HepG2 (cell line): ENCODE data around the gene MINDY2. TPM values are rescaled to one million over a fixed set of nuclear protein-coding genes. Genes with fewer than 3 reads are reported as not detected.

ENCODE experiments used
- ATAC-seq: fragments of 200-7000 bp; cut with Tn5 transposase; 3 replicates; pipeline ENCODE4 v1.9.1; 2020; ENCODE audit warnings: mild to moderate bottlenecking, moderate library complexity
- Bru-seq: library from RNA; stranded (reverse); fragments of 400-500 nt; gene quantifications from one replicate; lab custom pipeline; 2021; lab: Mats Ljungman, UMichigan
- BruChase-seq, 2 experiments: library from RNA; stranded (reverse); fragments of 400-500 nt; gene quantifications; one replicate each; lab custom pipeline; 2021; lab: Mats Ljungman, UMichigan
- BruUV-seq: library from RNA; stranded (reverse); fragments of 400-500 nt; replicated peaks from 2 replicates; lab custom pipeline; 2021; lab: Mats Ljungman, UMichigan
- CTCF ChIA-PET: fragments of 300-600 bp; formaldehyde crosslinking; extraction: SDS; loops from one replicate; lab custom pipeline; 2021; ENCODE audit warnings: low total read pairs, inconsistent platforms, low intra/inter-chr PET ratio; lab: Yijun Ruan, JAX
- POLR2A ChIA-PET: fragments of 350-600 bp; sonication (Branson Sonifier 250); formaldehyde crosslinking; loops from one replicate; lab custom pipeline; 2020; ENCODE audit warnings: antibody characterized with exemption, inconsistent platforms; lab: Yijun Ruan, JAX
- DNase-seq: peaks from one replicate; pipeline ENCODE4 v3.0.0-alpha.2; 2015; ENCODE audit warnings: low spot score
- FAIRE-seq: peaks from 3 replicates; lab custom pipeline; 2011; peaks lifted over from hg19 to GRCh38; lab: Jason Lieb, UNC
- H2AFZ ChIP-seq: one replicate; pipeline ENCODE4 v1.6.1; 2011; ENCODE audit warnings: low read length, inconsistent platforms
- H3K27ac ChIP-seq: fragments of 300-600 bp; 3 replicates; pipeline ENCODE4 v1.8.0; 2011; ENCODE audit warnings: mixed run types, mild to moderate bottlenecking, mixed read lengths, low read length, inconsistent platforms; ENCODE audit not compliant: insufficient read depth; ENCODE audit errors: extremely low read length
- H3K27me3 ChIP-seq, 2 experiments: fragments of 200-600 bp in 1 of 2; 2 replicates in 1 of 2; 3 replicates in 1 of 2; pipeline versions ENCODE4 v1.6.0 to v1.8.0; 2011; ENCODE audit warnings: low read length in 2 of 2, mild to moderate bottlenecking in 2 of 2, moderate library complexity in 2 of 2, inconsistent platforms in 1 of 2; ENCODE audit not compliant: insufficient read depth in 2 of 2, control insufficient read depth in 1 of 2
- H3K36me3 ChIP-seq, 2 experiments: fragments of 200-600 bp in 1 of 2; replicated peaks in 1 of 2; 2 replicates in 1 of 2; 3 replicates in 1 of 2; pipeline versions ENCODE4 v1.5.1 to v1.8.0; 2011; ENCODE audit warnings: low read length in 2 of 2, inconsistent platforms in 1 of 2; ENCODE audit not compliant: insufficient read depth in 2 of 2, control insufficient read depth in 1 of 2
- H3K4me1 ChIP-seq: 2 replicates; pipeline ENCODE4 v1.5.1; 2012; ENCODE audit warnings: low read length, inconsistent platforms; ENCODE audit not compliant: insufficient read depth
- H3K4me2 ChIP-seq: 2 replicates; pipeline ENCODE4 v1.6.0; 2011; ENCODE audit warnings: low read depth, low read length, inconsistent platforms
- H3K4me3 ChIP-seq, 3 experiments: fragments of 200-600 bp in 1 of 3; sonication (generic), shearing (Covaris generic) in 1 of 3; replicated peaks in 1 of 3; 2 replicates each; pipeline ENCODE4 v1.5.1; 2011 to 2016; ENCODE audit warnings: low read length in 3 of 3, inconsistent platforms in 2 of 3, low read depth in 2 of 3, mild to moderate bottlenecking in 2 of 3, control low read depth in 1 of 3, mixed read lengths in 1 of 3; ENCODE audit not compliant: insufficient read depth in 1 of 3
- H3K79me2 ChIP-seq: one replicate; pipeline ENCODE4 v1.6.1; 2011; ENCODE audit warnings: low read length, inconsistent platforms; ENCODE audit not compliant: insufficient read depth
- H3K9ac ChIP-seq: 2 replicates; pipeline ENCODE4 v1.6.0; 2011; ENCODE audit warnings: mild to moderate bottlenecking, low read depth, low read length, inconsistent platforms; ENCODE audit not compliant: insufficient read depth
- H3K9me3 ChIP-seq: 2 replicates; pipeline ENCODE4 v1.5.1; 2012; ENCODE audit warnings: mild to moderate bottlenecking, low read length
- H4K20me1 ChIP-seq: 2 replicates; pipeline ENCODE4 v1.6.0; 2011; ENCODE audit warnings: inconsistent platforms, mild to moderate bottlenecking, low read length, moderate library complexity; ENCODE audit not compliant: insufficient read depth
- BRF2 ChIP-seq: sonication (generic); formaldehyde crosslinking; IDR thresholded peaks from 2 replicates; pipeline ENCODE4 v1.8.1; 2022; ENCODE audit warnings: mild to moderate bottlenecking, missing genetic modification reagents
- CBFB ChIP-seq: sonication (generic); formaldehyde crosslinking; IDR thresholded peaks from 2 replicates; pipeline ENCODE4 v1.4.0; 2020; ENCODE audit warnings: missing genetic modification reagents
- HOXA3 ChIP-seq: sonication (generic); formaldehyde crosslinking; IDR thresholded peaks from 2 replicates; pipeline ENCODE4 v1.5.0; 2020; ENCODE audit warnings: missing genetic modification reagents
- IRX3 ChIP-seq: sonication (generic); formaldehyde crosslinking; IDR thresholded peaks from 2 replicates; pipeline ENCODE4 v1.8.1; 2023; ENCODE audit warnings: mild to moderate bottlenecking, low read depth, missing genetic modification reagents, borderline replicate concordance
- KMT2A ChIP-seq: sonication (generic); formaldehyde crosslinking; IDR thresholded peaks from 2 replicates; pipeline ENCODE4 v1.4.0; 2020; ENCODE audit warnings: missing genetic modification reagents
- ZNF318 ChIP-seq: sonication (generic); formaldehyde crosslinking; IDR thresholded peaks from 2 replicates; pipeline ENCODE4 v1.4.0; 2020; ENCODE audit warnings: mild to moderate bottlenecking, missing genetic modification reagents
- ZNF644 ChIP-seq: IDR thresholded peaks from 2 replicates; pipeline ENCODE4 v1.6.1; 2016; ENCODE audit warnings: low read depth
- WGBS: methylation state at CpG from one replicate; pipeline ENCODE4 v1.1.6; 2017; ENCODE audit warnings: low lambda C conversion rate; 5-methylcytosine and 5-hydroxymethylcytosine counted together
- in situ Hi-C: cut with HindIII; loops from 2 replicates; pipeline ENCODE4 v1.10.0; 2017; ENCODE audit warnings: low pct_unique_long_range_greater_than_20kb; ENCODE audit not compliant: extremely low pct_ligation_motif_present
- intact Hi-C: fragments of 100-400 bp; cut with micrococcal nuclease; formaldehyde crosslinking; loops from one replicate; pipeline ENCODE4 v1.10.0; 2022; ENCODE audit not compliant: unreplicated experiment
- long read RNA-seq, 2 experiments: library from RNA in 1 of 2; library from polyadenylated mRNA in 1 of 2; stranded (forward) in 1 of 2; unstranded in 1 of 2; transcript quantifications; one replicate each; pipeline ENCODE4 v2.0.0, GENCODE V29; 2019 to 2022
- polyA minus RNA-seq, 3 experiments: library from RNA; depleted of rRNA, polyadenylated mRNA; stranded (reverse); fragments of >200 nt; gene quantifications; 2 replicates each; pipeline ENCODE4 v1.2.3, GENCODE V29; 2011; ENCODE audit warnings: low replicate concordance in 1 of 3
- polyA plus RNA-seq, 8 experiments: library from polyadenylated mRNA; depleted of rRNA in 3 of 8; stranded (reverse) in 7 of 8; unstranded in 1 of 8; fragments of >200 nt; fragmentation: Illumina TruSeq in 4 of 8; extraction: Trizol in 4 of 8; gene quantifications; 2 replicates each; pipeline versions ENCODE4 v1.2.1 to v1.2.3, GENCODE V29; 2011 to 2016; ENCODE audit warnings: low read depth in 4 of 8, missing spikeins in 1 of 8, mixed read lengths in 1 of 8; ENCODE audit not compliant: insufficient read depth in 1 of 8
- total RNA-seq, 5 experiments: library from RNA; depleted of rRNA; stranded (reverse); fragments of >200 nt; fragmentation: Illumina TruSeq; extraction: Trizol; gene quantifications; 2 replicates each; pipeline ENCODE4 v1.2.3, GENCODE V29; 2016; ENCODE audit warnings: low read depth in 1 of 5

MINDY2 gene
- total RNA-seq (2016; rRNA removed; fragmentation: Illumina TruSeq; extraction: Trizol): 12.6 and 15.6 TPM in 2 replicates
- total RNA-seq (2016; cell fraction: cytosol; rRNA removed; fragmentation: Illumina TruSeq; extraction: Trizol; ENCODE audit: low read depth): 0.97 and 1.0 TPM in 2 replicates
- 11.6 and 15.8 TPM in 2 replicates for total RNA-seq (2016; cell fraction: insoluble cytoplasmic fraction; rRNA removed; fragmentation: Illumina TruSeq; extraction: Trizol)
- total RNA-seq (2016; cell fraction: membrane; rRNA removed; fragmentation: Illumina TruSeq; extraction: Trizol): 4.3 and 4.8 TPM in 2 replicates
- total RNA-seq (2016; cell fraction: nucleus; rRNA removed; fragmentation: Illumina TruSeq; extraction: Trizol): 7.8 and 9.8 TPM in 2 replicates
- polyA plus RNA-seq (2011; rRNA removed): 5.3 and 7.2 TPM in 2 replicates
- 2.7 and 3.6 TPM in 2 replicates for polyA plus RNA-seq (2011; cell fraction: cytosol; rRNA removed)
- 4.8 and 5.0 TPM in 2 replicates for polyA plus RNA-seq (2011; cell fraction: nucleus; rRNA removed)
- 6.3 and 7.5 TPM in 2 replicates for polyA plus RNA-seq (2012)
- polyA plus RNA-seq (2016; cell fraction: cytosol; fragmentation: Illumina TruSeq; extraction: Trizol; ENCODE audit: low read depth): 0.26 and 0.32 TPM in 2 replicates
- polyA plus RNA-seq (2016; cell fraction: insoluble cytoplasmic fraction; fragmentation: Illumina TruSeq; extraction: Trizol; ENCODE audit: low read depth): 8.7 and 9.9 TPM in 2 replicates
- 0.96 and 1.4 TPM in 2 replicates for polyA plus RNA-seq (2016; cell fraction: membrane; fragmentation: Illumina TruSeq; extraction: Trizol; ENCODE audit: low read depth)
- polyA plus RNA-seq (2016; cell fraction: nucleus; fragmentation: Illumina TruSeq; extraction: Trizol; ENCODE audit: insufficient read depth, low read depth): 8.1 and 9.1 TPM in 2 replicates
- 7.7 and 12.1 TPM in 2 replicates for polyA minus RNA-seq (2011; rRNA and poly(A)+ RNA removed; ENCODE audit: low replicate concordance)
- polyA minus RNA-seq (2011; cell fraction: cytosol; rRNA and poly(A)+ RNA removed): 13.5 and 13.7 TPM in 2 replicates
- 12.0 and 13.6 TPM in 2 replicates for polyA minus RNA-seq (2011; cell fraction: nucleus; rRNA and poly(A)+ RNA removed)
- Bru-seq, nascent RNA: percentile 64 among the genes with signal in this experiment
- percentile 77 among the genes with signal in this experiment for BruChase-seq, experiment 1, labeled RNA remaining after a 6-hour chase
- percentile 67 among the genes with signal in this experiment for BruChase-seq, experiment 2, labeled RNA remaining after a 2-hour chase
- long read RNA-seq, experiment 1, full-length matches to known transcripts: 18 of 20 reads
- long read RNA-seq, experiment 1, partial matches to known transcripts: 0 of 20 reads
- long read RNA-seq, experiment 1, other reads (novel, unspliced or antisense): 2 of 20 reads
- long read RNA-seq, experiment 2, partial matches to known transcripts: 0 of 4 reads
- long read RNA-seq, experiment 2, other reads (novel, unspliced or antisense): 4 of 4 reads

GRCh38 chr15:58770857-58771620, at the start of gene MINDY2:
Gene MINDY2, plus strand, starts transcription at chr15:58771302. Its CDS starts 94 bp downstream, at chr15:58771396.
- intact Hi-C loops: loop anchor here (1.0 to 5.0 kb wide), 2 partner anchors 21 to 544 kb away; no protein-coding TSS in a partner anchor
- peak; percentile 88 for FAIRE-seq
- peak; percentile 96 for ATAC-seq
- Histone ChIP-seq H3K4me1 (peaks cover 40% of the 10 kb centered on the region), H3K4me2 (peak within 1 kb of the TSS; percentile 87), H3K9ac (peak within 1 kb of the TSS; percentile 78), H3K36me3 (peaks cover 0 to under 1% of the 10 kb centered on the region in 2 experiments; a peak in 1 of 5 replicates), H2AFZ (peak within 1 kb of the TSS; percentile 55), H3K27ac (peak within 1 kb of the TSS; percentile 89), H4K20me1 (peaks cover 5% of the 10 kb centered on the region; the same call in 1 of the 2 replicates), H3K4me3 (peak within 1 kb of the TSS; percentile 81 to 94 (median 94)), H3K27me3 (no peaks in the 10 kb centered on the region; a peak in 1 of 5 replicates), H3K79me2 (peaks cover 41% of the 10 kb centered on the region), H3K9me3 (no peaks in the 10 kb centered on the region)
- in situ Hi-C loops: no loop called here
- ChIA-PET CTCF (no interaction called here), POLR2A (interaction anchor here (0.7 to 2.7 kb wide), 37 partner anchors 9 to 602 kb away, joined by 3 to 111 read pairs (median 6); partner anchors contain the start of genes ADAM10 and MYO1E)
- no TSS peak for BruUV-seq
- 3% methylated on average over 5 of the region's 75 CpGs for WGBS
- peak; percentile 96 for DNase-seq
- TF ChIP-seq ZNF644 (CRISPR knock-in tag) (no peak), ZNF318 (CRISPR knock-in tag) (no peak), CBFB (CRISPR knock-in tag) (no peak; the same call in 1 of the 2 replicates), KMT2A (CRISPR knock-in tag) (peak; percentile 86), IRX3 (no peak), BRF2 (CRISPR knock-in tag) (0 out of 2 replicates have a peak, but pooled peaks have one; percentile 30), HOXA3 (peak; percentile 88)
